ENCODE results near the gene TMEM37.
"Not testable (repeated sequence)": the region's sequence is repeated elsewhere in the genome, so short reads cannot be mapped to it uniquely, and the experiment has no call there.

TMEM37 gene

GRCh38 chr2:119402645-119403560 is 28.8 kb upstream of the TMEM37 start:
- H3K36me3 ChIP-seq (ENCODE audit: control insufficient read depth, insufficient read depth, low read length), result no peaks in the 10 kb centered on the region
- 91 to 94% methylated on average over 10 of the region's 10 CpGs for WGBS, 2 experiments
- H3K4me1 ChIP-seq (ENCODE audit: control insufficient read depth, insufficient read depth, low read length), result no peaks in the 10 kb centered on the region
- no peaks in the 10 kb centered on the region for H3K27me3 ChIP-seq (ENCODE audit: control insufficient read depth, insufficient read depth, low read length, poor library complexity, severe bottlenecking)
- H3K9me3 ChIP-seq (ENCODE audit: control insufficient read depth, low read length), result no peaks in the 10 kb centered on the region
- no peak overlapping the region for H3K4me3 ChIP-seq (ENCODE audit: insufficient read depth, low read depth, low read length)
- no peak overlapping the region for H3K27ac ChIP-seq (ENCODE audit: insufficient read depth, low read depth, low read length, poor library complexity, severe bottlenecking)

- H3K27me3 ChIP-seq (ENCODE audit: control insufficient read depth, insufficient read depth, low read length, poor library complexity, severe bottlenecking); H3K9me3 ChIP-seq (ENCODE audit: control insufficient read depth, low read length); H3K36me3 ChIP-seq (ENCODE audit: control insufficient read depth, insufficient read depth, low read length); H3K4me3 ChIP-seq (ENCODE audit: insufficient read depth, low read depth, low read length); H3K4me1 ChIP-seq (ENCODE audit: control insufficient read depth, insufficient read depth, low read length); H3K27ac ChIP-seq (ENCODE audit: insufficient read depth, low read depth, low read length, poor library complexity, severe bottlenecking): not testable (repeated sequence)
- 92 to 94% methylated on average over 12 of the region's 12 CpGs for WGBS, 2 experiments
Observed at GRCh38 chr2:119403618-119404017, 28.0 kb upstream of the TMEM37 start.

GRCh38 chr2:119405151-119405550 is 26.5 kb upstream of the TMEM37 start:
- WGBS, 2 experiments, result 90 to 91% methylated on average over 2 of the region's 2 CpGs
- no peak overlapping the region for H3K4me3 ChIP-seq (ENCODE audit: insufficient read depth, low read depth, low read length)
- no peaks in the 10 kb centered on the region for H3K36me3 ChIP-seq (ENCODE audit: control insufficient read depth, insufficient read depth, low read length)
- H3K4me1 ChIP-seq (ENCODE audit: control insufficient read depth, insufficient read depth, low read length), result no peaks in the 10 kb centered on the region
- no peaks in the 10 kb centered on the region for H3K27me3 ChIP-seq (ENCODE audit: control insufficient read depth, insufficient read depth, low read length, poor library complexity, severe bottlenecking)
- H3K27ac ChIP-seq (ENCODE audit: insufficient read depth, low read depth, low read length, poor library complexity, severe bottlenecking), result no peak overlapping the region
- no peaks in the 10 kb centered on the region for H3K9me3 ChIP-seq (ENCODE audit: control insufficient read depth, low read length)

DNA sequence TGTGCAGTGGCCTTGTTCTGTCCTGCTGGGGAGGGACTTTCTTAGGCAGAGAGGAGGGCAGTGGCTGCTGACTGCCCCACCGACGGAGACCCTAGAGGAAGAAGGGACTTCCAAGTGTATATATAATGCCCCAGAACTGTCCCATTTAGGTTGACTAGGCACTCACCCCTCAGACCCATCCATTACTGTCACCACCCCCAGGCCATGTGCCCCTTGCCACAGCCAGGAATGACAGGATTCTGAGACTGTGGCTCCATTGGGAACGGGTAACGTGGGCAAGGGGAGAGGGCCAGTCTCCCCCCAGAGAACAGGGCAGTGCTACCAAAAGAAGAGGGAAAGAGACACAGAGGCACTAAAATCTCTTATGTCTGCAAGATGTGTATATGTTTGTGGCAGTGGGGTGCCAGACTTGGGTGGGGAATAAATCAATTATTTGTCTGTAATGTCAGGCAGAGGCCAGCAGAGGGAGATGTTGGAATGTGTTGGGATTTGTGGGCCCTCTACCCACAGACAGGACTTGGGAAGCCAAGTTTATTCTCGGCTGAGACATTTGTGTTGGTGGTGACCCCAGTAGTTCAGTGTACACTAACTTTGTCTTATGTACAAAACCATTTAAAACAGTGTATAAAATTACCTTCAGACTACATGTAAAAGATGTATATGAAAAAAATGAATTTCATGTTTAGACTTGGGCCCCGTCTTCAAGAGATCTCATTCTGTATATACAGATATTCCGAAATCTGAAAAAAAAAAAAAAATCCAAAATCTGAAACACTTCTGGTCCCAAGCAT is 24.0 kb upstream of the TMEM37 start:
- Histone ChIP-seq H3K4me3 (ENCODE audit: insufficient read depth, low read depth, low read length) (no peak overlapping the region), H3K4me1 (ENCODE audit: control insufficient read depth, insufficient read depth, low read length) (no peaks in the 10 kb centered on the region), H3K27me3 (ENCODE audit: control insufficient read depth, insufficient read depth, low read length, poor library complexity, severe bottlenecking) (no peaks in the 10 kb centered on the region), H3K36me3 (ENCODE audit: control insufficient read depth, insufficient read depth, low read length) (no peaks in the 10 kb centered on the region), H3K27ac (ENCODE audit: insufficient read depth, low read depth, low read length, poor library complexity, severe bottlenecking) (no peak overlapping the region), H3K9me3 (ENCODE audit: control insufficient read depth, low read length) (no peaks in the 10 kb centered on the region)
- 80 to 85% methylated on average over 7 of the region's 7 CpGs for WGBS, 2 experiments

DNA sequence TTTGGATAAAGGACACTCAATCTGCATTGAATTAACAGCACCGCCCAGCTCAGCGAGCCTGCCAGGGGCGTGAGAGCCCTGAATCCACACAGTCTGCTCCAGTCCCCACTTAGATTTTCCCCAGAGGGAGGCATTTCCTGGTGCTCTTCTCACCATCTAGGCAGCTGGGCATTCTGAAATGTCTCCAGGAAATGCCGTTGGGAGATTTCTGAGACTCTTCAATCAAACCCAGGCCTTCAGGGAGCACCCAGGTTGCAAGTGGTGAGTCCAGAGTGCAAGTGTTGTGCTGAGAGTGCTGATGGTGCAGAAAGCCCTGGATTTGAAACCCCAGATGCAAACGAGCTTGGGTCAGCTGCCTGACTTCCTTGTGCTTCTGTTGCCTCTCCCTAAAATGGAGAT is 23.4 kb upstream of the TMEM37 start:
- H3K36me3 ChIP-seq (ENCODE audit: control insufficient read depth, insufficient read depth, low read length), result no peaks in the 10 kb centered on the region
- H3K27ac ChIP-seq (ENCODE audit: insufficient read depth, low read depth, low read length, poor library complexity, severe bottlenecking), result no peak overlapping the region
- H3K4me1 ChIP-seq (ENCODE audit: control insufficient read depth, insufficient read depth, low read length), result no peaks in the 10 kb centered on the region
- 68 to 72% methylated on average over 5 of the region's 5 CpGs for WGBS, 2 experiments
- H3K9me3 ChIP-seq (ENCODE audit: control insufficient read depth, low read length), result no peaks in the 10 kb centered on the region
- H3K4me3 ChIP-seq (ENCODE audit: insufficient read depth, low read depth, low read length), result no peak overlapping the region
- H3K27me3 ChIP-seq (ENCODE audit: control insufficient read depth, insufficient read depth, low read length, poor library complexity, severe bottlenecking), result no peaks in the 10 kb centered on the region

DNA sequence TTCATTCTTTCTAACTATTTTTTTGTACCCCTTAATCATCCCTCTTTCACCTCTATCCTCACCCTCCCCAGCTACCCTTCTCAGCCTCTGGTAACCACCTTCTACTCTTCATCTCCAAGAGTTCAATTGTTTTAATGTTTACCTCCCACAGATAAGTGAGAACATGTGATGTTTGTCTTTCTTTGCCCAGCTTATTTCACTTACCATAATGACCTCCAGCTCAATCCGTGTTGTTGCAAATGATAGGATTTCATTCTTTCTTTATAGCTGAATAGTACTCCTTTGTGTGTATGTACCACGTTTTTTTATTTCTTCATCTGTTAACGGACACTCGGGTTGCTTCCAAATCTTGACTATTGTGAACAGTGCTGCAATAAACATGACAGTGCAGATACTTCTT is 22.1 kb upstream of the TMEM37 start:
- Histone ChIP-seq H3K36me3 (ENCODE audit: control insufficient read depth, insufficient read depth, low read length) (no peaks in the 10 kb centered on the region), H3K9me3 (ENCODE audit: control insufficient read depth, low read length) (no peaks in the 10 kb centered on the region), H3K27me3 (ENCODE audit: control insufficient read depth, insufficient read depth, low read length, poor library complexity, severe bottlenecking) (no peaks in the 10 kb centered on the region), H3K4me1 (ENCODE audit: control insufficient read depth, insufficient read depth, low read length) (no peaks in the 10 kb centered on the region), H3K27ac (ENCODE audit: insufficient read depth, low read depth, low read length, poor library complexity, severe bottlenecking) (no peak overlapping the region), H3K4me3 (ENCODE audit: insufficient read depth, low read depth, low read length) (no peak overlapping the region)
- WGBS, 2 experiments, result 90 to 91% methylated on average over 3 to 4 of the region's 4 CpGs

DNA sequence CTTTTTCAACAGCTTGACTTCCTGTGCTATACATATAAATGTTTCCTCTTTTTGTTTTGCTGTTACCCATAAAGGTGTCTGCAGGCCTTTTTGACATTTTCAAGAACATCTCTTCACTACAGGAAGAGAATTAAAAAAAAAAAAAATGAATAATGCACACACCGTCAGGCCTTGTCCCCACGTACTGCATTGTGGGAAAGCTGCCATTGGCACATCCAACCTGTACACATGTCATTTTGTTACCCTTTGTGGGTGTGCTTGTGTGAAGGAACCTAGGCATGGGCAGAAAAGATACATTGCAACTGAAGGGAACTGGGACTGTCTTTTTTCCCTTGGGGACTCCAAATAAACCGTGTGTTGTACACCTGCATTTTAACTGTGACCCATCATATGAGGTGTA is 16.8 kb upstream of the TMEM37 start:
- Histone ChIP-seq H3K36me3 (ENCODE audit: control insufficient read depth, insufficient read depth, low read length) (no peaks in the 10 kb centered on the region), H3K27ac (ENCODE audit: insufficient read depth, low read depth, low read length, poor library complexity, severe bottlenecking) (no peak overlapping the region), H3K27me3 (ENCODE audit: control insufficient read depth, insufficient read depth, low read length, poor library complexity, severe bottlenecking) (no peaks in the 10 kb centered on the region), H3K9me3 (ENCODE audit: control insufficient read depth, low read length) (no peaks in the 10 kb centered on the region), H3K4me1 (ENCODE audit: control insufficient read depth, insufficient read depth, low read length) (no peaks in the 10 kb centered on the region), H3K4me3 (ENCODE audit: insufficient read depth, low read depth, low read length) (no peak overlapping the region)
- 86 to 98% methylated on average over 3 of the region's 3 CpGs for WGBS, 2 experiments

- WGBS, 2 experiments, result 95 to 100% methylated on average over 1 of the region's 1 CpG
- no peak overlapping the region for H3K4me3 ChIP-seq (ENCODE audit: insufficient read depth, low read depth, low read length)
- H3K27ac ChIP-seq (ENCODE audit: insufficient read depth, low read depth, low read length, poor library complexity, severe bottlenecking), result no peak overlapping the region
- H3K9me3 ChIP-seq (ENCODE audit: control insufficient read depth, low read length), result no peaks in the 10 kb centered on the region
- no peaks in the 10 kb centered on the region for H3K36me3 ChIP-seq (ENCODE audit: control insufficient read depth, insufficient read depth, low read length)
- H3K4me1 ChIP-seq (ENCODE audit: control insufficient read depth, insufficient read depth, low read length), result no peaks in the 10 kb centered on the region
- H3K27me3 ChIP-seq (ENCODE audit: control insufficient read depth, insufficient read depth, low read length, poor library complexity, severe bottlenecking), result no peaks in the 10 kb centered on the region
Observed at GRCh38 chr2:119415630-119416029, 16.0 kb upstream of the TMEM37 start.

DNA sequence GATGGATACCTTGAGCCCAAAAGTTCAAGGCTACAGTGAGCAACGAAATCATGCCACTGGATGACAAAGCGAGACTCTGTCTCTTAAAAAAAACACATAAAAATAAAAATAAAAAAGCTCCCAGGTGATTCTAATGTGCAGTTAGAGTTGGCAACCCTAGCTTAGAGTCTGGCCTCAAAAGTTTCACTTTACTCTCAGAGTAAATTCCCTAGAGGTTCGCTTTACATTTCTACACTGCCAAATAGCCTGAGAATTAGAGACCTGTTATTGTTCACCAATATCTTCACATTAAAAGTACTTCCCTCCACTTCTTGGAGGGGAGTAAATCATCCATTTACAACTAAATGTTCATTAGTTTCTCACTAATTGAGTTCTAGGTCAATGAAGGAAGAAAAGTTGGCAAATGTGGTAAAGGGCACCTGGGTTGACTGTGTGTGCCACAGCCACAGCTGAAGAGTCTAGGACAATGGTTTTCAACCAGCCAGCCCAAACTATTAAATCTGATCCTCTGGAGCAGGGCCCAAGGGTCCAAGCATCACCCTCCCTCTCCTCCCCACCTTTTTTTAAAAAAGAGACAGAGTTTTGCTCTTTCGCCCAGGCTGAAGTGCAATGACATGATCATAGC is 15.2 kb upstream of the TMEM37 start:
- no peak overlapping the region for H3K4me3 ChIP-seq (ENCODE audit: insufficient read depth, low read depth, low read length)
- no peaks in the 10 kb centered on the region for H3K4me1 ChIP-seq (ENCODE audit: control insufficient read depth, insufficient read depth, low read length)
- no peaks in the 10 kb centered on the region for H3K27me3 ChIP-seq (ENCODE audit: control insufficient read depth, insufficient read depth, low read length, poor library complexity, severe bottlenecking)
- H3K36me3 ChIP-seq (ENCODE audit: control insufficient read depth, insufficient read depth, low read length), result no peaks in the 10 kb centered on the region
- no peaks in the 10 kb centered on the region for H3K9me3 ChIP-seq (ENCODE audit: control insufficient read depth, low read length)
- no peak overlapping the region for H3K27ac ChIP-seq (ENCODE audit: insufficient read depth, low read depth, low read length, poor library complexity, severe bottlenecking)
- WGBS, 2 experiments, result 89 to 90% methylated on average over 4 of the region's 4 CpGs

GRCh38 chr2:119417908-119418307 is 13.7 kb upstream of the TMEM37 start:
- no peak overlapping the region for H3K27ac ChIP-seq (ENCODE audit: insufficient read depth, low read depth, low read length, poor library complexity, severe bottlenecking)
- no peaks in the 10 kb centered on the region for H3K27me3 ChIP-seq (ENCODE audit: control insufficient read depth, insufficient read depth, low read length, poor library complexity, severe bottlenecking)
- no peaks in the 10 kb centered on the region for H3K4me1 ChIP-seq (ENCODE audit: control insufficient read depth, insufficient read depth, low read length)
- WGBS, 2 experiments, result 93 to 95% methylated on average over 6 of the region's 6 CpGs
- H3K4me3 ChIP-seq (ENCODE audit: insufficient read depth, low read depth, low read length), result no peak overlapping the region
- H3K9me3 ChIP-seq (ENCODE audit: control insufficient read depth, low read length), result no peaks in the 10 kb centered on the region
- no peaks in the 10 kb centered on the region for H3K36me3 ChIP-seq (ENCODE audit: control insufficient read depth, insufficient read depth, low read length)

Measured in ectodermal cell (in vitro differentiated cells).